Posterior vena cava (tissue), 2 donors: ENCODE results near the gene LANCL2. TPM values are rescaled to one million over a fixed set of nuclear protein-coding genes. Genes with fewer than 3 reads are reported as not detected.
"Not testable (repeated sequence)": the region's sequence is repeated elsewhere in the genome, so short reads cannot be mapped to it uniquely, and the experiment has no call there.

Experiments used
- DNase-seq: peaks from one replicate; pipeline ENCODE4 v3.0.0-alpha.2; 2020; ENCODE audit warnings: low spot score
- intact Hi-C, 2 donors: fragments of 100-400 bp; cut with DNase I; formaldehyde crosslinking; loops; one replicate each; pipeline versions ENCODE4 v1.14.1 to v1.14.2; 2022 to 2023
- total RNA-seq, 2 donors: library from RNA; stranded (reverse); fragmentation: NEBNext Ultra II Directional; extraction: Animal tissue kit (Norgen Biotek cat#: 25700); gene quantifications; one replicate each; pipeline ENCODE4 v1.2.1, GENCODE V29; 2021
- donor health status: DM: yes; HTN: yes; CAD: no.
- donor health status: DM: yes; HTN: yes; CAD: no.

The LANCL2 gene
- total RNA-seq, 2 donors from 2014 or later: 6.5 to 9.8 TPM

GRCh38 chr7:55387062-55387965, 22.2 kb downstream of the LANCL2 start:
- intact Hi-C loops: no loop called here
- DNase-seq: no peak

- no peak for DNase-seq
Observed at GRCh38 chr7:55396233-55396785, 31.2 kb downstream of the LANCL2 start.

GRCh38 chr7:55397617-55398016, 32.5 kb downstream of the LANCL2 start:
- intact Hi-C loops: no loop called here
- no peak for DNase-seq

More at GRCh38 chr7:55396233-55396785, 31.2 kb downstream of the LANCL2 start:
- intact Hi-C loops: no loop called here

GRCh38 chr7:55400191-55400590, 35.1 kb downstream of the LANCL2 start:
- no peak for DNase-seq

GRCh38 chr7:55402506-55402905, 37.4 kb downstream of the LANCL2 start:
- intact Hi-C loops, DNase-seq: not testable (repeated sequence)

More at GRCh38 chr7:55400191-55400590, 35.1 kb downstream of the LANCL2 start:
- intact Hi-C loops: no loop called here

GRCh38 chr7:55405856-55406541, 40.9 kb downstream of the LANCL2 start:
- intact Hi-C loops: no loop called here
- DNase-seq: no peak

GRCh38 chr7:55409482-55410225, 44.5 kb downstream of the LANCL2 start:
- intact Hi-C loops: loop anchor here in 1 of 2 donors (5.0 kb wide), 1 partner anchor 132 kb away; no protein-coding TSS in a partner anchor
- no peak for DNase-seq

GRCh38 chr7:55410667-55411239, 45.6 kb downstream of the LANCL2 start:
- intact Hi-C loops: loop anchor here in 1 of 2 donors (5.0 kb wide), 1 partner anchor 133 kb away; no protein-coding TSS in a partner anchor

GRCh38 chr7:55411844-55412243, 46.7 kb downstream of the LANCL2 start:
- intact Hi-C loops: loop anchor here in 1 of 2 donors (5.0 kb wide), 1 partner anchor 135 kb away; no protein-coding TSS in a partner anchor
- no peak for DNase-seq

More at GRCh38 chr7:55410667-55411239, 45.6 kb downstream of the LANCL2 start:
- DNase-seq: no peak

GRCh38 chr7:55413442-55413841, 48.3 kb downstream of the LANCL2 start:
- DNase-seq: no peak
- intact Hi-C loops: loop anchor here in 1 of 2 donors (5.0 kb wide), 1 partner anchor 136 kb away; no protein-coding TSS in a partner anchor

GRCh38 chr7:55415173-55415778, 50.1 kb downstream of the LANCL2 start:
- peak; percentile 92 for DNase-seq
- intact Hi-C loops: loop anchor here in 1 of 2 donors (2.0 kb wide), 1 partner anchor 136 kb away; no protein-coding TSS in a partner anchor

GRCh38 chr7:55417456-55417855, 52.3 kb downstream of the LANCL2 start:
- intact Hi-C loops, DNase-seq: not testable (repeated sequence)

GRCh38 chr7:55420530-55420929, 55.4 kb downstream of the LANCL2 start:
- DNase-seq: no peak
- intact Hi-C loops: no loop called here

- intact Hi-C loops: no loop called here
- no peak for DNase-seq
Observed at GRCh38 chr7:55423277-55423711, 58.2 kb downstream of the LANCL2 start.

- intact Hi-C loops: no loop called here
- no peak for DNase-seq
Observed at GRCh38 chr7:55423891-55424290, 58.8 kb downstream of the LANCL2 start.

GRCh38 chr7:55425141-55425752, 60.1 kb downstream of the LANCL2 start:
- intact Hi-C loops: no loop called here
- DNase-seq: no peak

- intact Hi-C loops: no loop called here
- no peak for DNase-seq
Observed at GRCh38 chr7:55426676-55427075, 61.5 kb downstream of the LANCL2 start.

- no peak for DNase-seq
- intact Hi-C loops: no loop called here
Observed at GRCh38 chr7:55427342-55427741, 62.2 kb downstream of the LANCL2 start.
